ENCODE data around the gene GCN1. TPM values are rescaled to one million over a fixed set of nuclear protein-coding genes. Genes with fewer than 3 reads are reported as not detected.

Gene GCN1
- total RNA-seq, 1 donor from 2014 or later = 49.0 TPM

DNA sequence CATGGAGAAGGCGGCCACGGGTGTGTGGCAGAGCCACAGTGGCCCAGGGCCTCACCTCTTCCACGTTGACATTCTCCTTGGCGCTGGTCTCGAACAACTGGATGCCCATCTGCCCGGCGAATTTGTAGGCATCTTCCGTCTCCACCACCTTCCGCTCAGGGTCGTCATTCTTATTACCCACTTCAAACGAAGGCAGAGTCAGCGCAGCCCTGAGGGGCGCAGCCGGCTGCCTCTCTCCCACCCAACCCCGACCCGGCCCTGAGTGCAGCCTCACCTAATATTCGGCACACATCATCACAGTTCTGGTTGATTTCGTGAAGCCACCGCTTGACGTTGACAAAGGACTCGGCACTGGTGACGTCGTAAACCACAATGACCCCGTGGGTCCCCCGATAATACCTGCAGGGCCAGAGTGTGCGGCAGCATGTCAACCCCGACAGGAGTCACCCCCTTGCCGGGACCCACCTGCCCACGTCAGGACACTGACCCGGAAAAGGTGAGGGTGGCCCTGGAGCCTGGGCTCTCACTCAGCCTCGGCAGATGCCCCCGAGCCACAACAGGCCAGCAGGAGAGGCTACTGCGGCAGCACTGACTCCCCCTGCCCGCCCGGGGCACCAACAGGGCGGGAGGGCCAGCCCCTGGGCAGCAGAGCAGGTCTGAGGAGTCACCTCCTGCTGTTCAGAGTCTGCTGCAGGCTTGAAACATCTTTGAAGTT lies 95.6 kb downstream of the GCN1 start:
- no peak for DNase-seq (ENCODE audit: low spot score in 2 of 2)
- Histone ChIP-seq H3K4me1 (peaks cover 15 to 17% of the 10 kb centered on the region in 2 donors), H3K9me3 (no peaks in the 10 kb centered on the region), H3K27ac (no peak overlapping the region), H3K27me3 (no peaks in the 10 kb centered on the region), H3K36me3 (peaks cover 48 to 79% of the 10 kb centered on the region in 2 donors), H3K4me3 (no peak overlapping the region)
- no peak for TF ChIP-seq CTCF (IDR thresholded peaks at IDR 0.05)
- intact Hi-C loops (cut with DNase I) = no loop called here

- intact Hi-C loops (cut with DNase I) = no loop called here
Measured at GRCh38 chr12:120096671-120097202, 97.8 kb downstream of the GCN1 start.

GRCh38 chr12:120095736-120096135 lies 98.8 kb downstream of the GCN1 start:
- TF ChIP-seq CTCF (IDR thresholded peaks at IDR 0.05) = no peak
- Histone ChIP-seq H3K27me3 (no peaks in the 10 kb centered on the region), H3K27ac (no peak overlapping the region), H3K4me1 (peaks cover 0 to 5% of the 10 kb centered on the region in 2 donors), H3K4me3 (no peak overlapping the region), H3K9me3 (no peaks in the 10 kb centered on the region), H3K36me3 (peaks cover 30 to 70% of the 10 kb centered on the region in 2 donors)
- intact Hi-C loops (cut with DNase I) = no loop called here
- DNase-seq (ENCODE audit: low spot score in 2 of 2) = no peak

More at GRCh38 chr12:120096671-120097202, 97.8 kb downstream of the GCN1 start:
- Histone ChIP-seq H3K4me1 (peaks cover 6 to 15% of the 10 kb centered on the region in 2 donors), H3K36me3 (peaks cover 30 to 70% of the 10 kb centered on the region in 2 donors), H3K4me3 (no peak overlapping the region), H3K27ac (no peak overlapping the region), H3K9me3 (no peaks in the 10 kb centered on the region), H3K27me3 (no peaks in the 10 kb centered on the region)
- TF ChIP-seq CTCF (IDR thresholded peaks at IDR 0.05) = no peak
- no peak for DNase-seq (ENCODE audit: low spot score in 2 of 2)

DNA sequence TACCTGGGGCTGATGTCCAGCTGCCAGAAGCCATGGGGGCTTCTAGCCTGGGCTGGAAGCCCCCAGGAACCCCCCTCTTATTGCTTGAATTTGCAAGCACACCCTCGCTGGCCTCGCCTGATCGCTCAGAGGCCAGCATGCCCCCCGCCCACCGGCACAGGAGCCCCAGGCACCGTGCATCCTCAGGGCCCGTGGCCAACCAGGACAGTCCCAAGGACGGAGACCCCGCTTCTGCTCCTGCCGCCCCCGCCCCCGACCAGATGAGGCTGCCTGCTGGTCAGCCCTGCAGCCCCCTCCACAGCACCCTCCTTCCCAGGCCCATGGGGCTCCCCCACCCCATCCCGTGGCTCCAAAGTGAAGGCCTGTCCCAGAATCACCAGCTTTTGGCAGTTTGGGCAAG lies 99.2 kb downstream of the GCN1 start:
- TF ChIP-seq CTCF (IDR thresholded peaks at IDR 0.05) = no peak
- intact Hi-C loops (cut with DNase I) = no loop called here
- DNase-seq (ENCODE audit: low spot score in 2 of 2) = no peak
- Histone ChIP-seq H3K9me3 (no peaks in the 10 kb centered on the region), H3K4me1 (peaks cover 0 to under 1% of the 10 kb centered on the region in 2 donors), H3K27ac (no peak overlapping the region), H3K27me3 (no peaks in the 10 kb centered on the region), H3K4me3 (no peak overlapping the region), H3K36me3 (peaks cover 30 to 70% of the 10 kb centered on the region in 2 donors)

GRCh38 chr12:120094485-120094884 lies 100.0 kb downstream of the GCN1 start:
- Histone ChIP-seq H3K27ac (no peak overlapping the region), H3K4me1 (no peaks in the 10 kb centered on the region), H3K4me3 (no peak overlapping the region), H3K36me3 (peaks cover 30 to 65% of the 10 kb centered on the region in 2 donors), H3K27me3 (no peaks in the 10 kb centered on the region), H3K9me3 (no peaks in the 10 kb centered on the region)
- TF ChIP-seq CTCF (IDR thresholded peaks at IDR 0.05) = no peak
- DNase-seq (ENCODE audit: low spot score in 2 of 2) = no peak
- intact Hi-C loops (cut with DNase I) = no loop called here

Measured in ascending aorta (tissue), 2 donors.